Suprapubic skin (tissue), 4 donors: ENCODE data around the gene DSCAM. TPM values are rescaled to one million over a fixed set of nuclear protein-coding genes. Genes with fewer than 3 reads are reported as not detected.

ENCODE experiments used
- DNase-seq, 2 donors: peaks; one replicate each; pipeline ENCODE4 v3.0.0-alpha.2; 2019; ENCODE audit warnings: low spot score in 2 of 2
- H3K27ac ChIP-seq: fragments of 200-600 bp; sonication (generic); one replicate; pipeline ENCODE4 v1.5.1; 2019
- H3K27me3 ChIP-seq: fragments of 200-600 bp; sonication (generic); one replicate; pipeline ENCODE4 v1.5.1; 2019
- H3K36me3 ChIP-seq: fragments of 200-600 bp; sonication (generic); one replicate; pipeline ENCODE4 v1.5.1; 2019
- H3K4me1 ChIP-seq: fragments of 200-600 bp; sonication (generic); one replicate; pipeline ENCODE4 v1.5.1; 2019
- H3K4me3 ChIP-seq: fragments of 200-600 bp; sonication (generic); one replicate; pipeline ENCODE4 v1.5.1; 2019; ENCODE audit warnings: mild to moderate bottlenecking
- H3K9me3 ChIP-seq: fragments of 200-600 bp; sonication (generic); one replicate; pipeline ENCODE4 v1.5.1; 2019
- CTCF ChIP-seq, 2 donors: fragments of 200-600 bp in 1 of 2; fragments of 450-650 bp in 1 of 2; sonication (generic) in 1 of 2; IDR thresholded peaks; one replicate each; pipeline ENCODE4 v1.5.1; 2016 to 2019; ENCODE audit warnings: antibody characterized with exemption in 2 of 2, mild to moderate bottlenecking in 1 of 2, moderate library complexity in 1 of 2
- EP300 ChIP-seq: sonication (generic); formaldehyde crosslinking; IDR thresholded peaks from one replicate; pipeline ENCODE4 v1.6.1; 2017; ENCODE audit warnings: antibody characterized with exemption
- POLR2A ChIP-seq, 2 donors: fragments of 450-650 bp; IDR thresholded peaks; one replicate each; pipeline ENCODE4 v1.6.1; 2017; ENCODE audit warnings: antibody characterized with exemption in 2 of 2, mild to moderate bottlenecking in 2 of 2, moderate library complexity in 2 of 2
- POLR2AphosphoS5 ChIP-seq, 3 donors: sonication (generic); formaldehyde crosslinking; IDR thresholded peaks; one replicate each; pipeline ENCODE4 v1.6.1; 2017; ENCODE audit warnings: antibody characterized with exemption in 3 of 3
- WGBS: methylation state at CpG from one replicate; pipeline ENCODE4 v1.1.5; 2018; 5-methylcytosine and 5-hydroxymethylcytosine counted together
- total RNA-seq, 4 donors: library from RNA; depleted of rRNA; stranded (reverse); fragments of >200 nt; gene quantifications; one replicate each; pipeline ENCODE4 v1.1.0, GENCODE V29; 2016

DSCAM gene
- total RNA-seq, 4 donors from 2014 or later, result 0.08 TPM; not detected in 3

GRCh38 chr21:40729761-40730425, 117.1 kb downstream of the DSCAM start:
- Histone ChIP-seq H3K36me3 (no peaks in the 10 kb centered on the region), H3K4me3 (no peak overlapping the region), H3K9me3 (no peaks in the 10 kb centered on the region), H3K27ac (no peak overlapping the region), H3K4me1 (no peaks in the 10 kb centered on the region), H3K27me3 (no peaks in the 10 kb centered on the region)
- 70% methylated on average over 8 of the region's 8 CpGs for WGBS
- TF ChIP-seq POLR2AphosphoS5 (IDR thresholded peaks at IDR 0.05) (no peak), CTCF (IDR thresholded peaks at IDR 0.05) (no peak), POLR2A (IDR thresholded peaks at IDR 0.05) (no peak), EP300 (no peak)
- DNase-seq, result no peak

DNA sequence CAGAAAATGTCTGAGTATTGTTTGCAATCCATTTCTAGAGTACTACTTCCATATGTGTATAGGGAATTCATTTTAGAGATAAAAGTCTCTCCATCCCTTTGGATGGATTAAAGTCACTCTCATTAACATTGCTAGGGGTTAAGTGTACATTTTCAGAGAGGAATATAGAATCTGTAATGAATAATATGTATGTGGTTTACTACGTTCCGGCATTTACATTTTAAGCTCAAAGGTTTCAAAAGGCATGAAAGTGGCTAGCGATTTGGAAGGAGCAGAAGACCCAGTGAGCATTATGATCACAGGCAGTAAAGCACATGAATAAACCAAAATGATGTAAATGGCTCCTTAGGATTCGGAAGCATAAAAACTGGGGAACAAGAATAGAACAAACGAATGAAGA, 123.0 kb downstream of the DSCAM start:
- TF ChIP-seq POLR2A (IDR thresholded peaks at IDR 0.05) (no peak), EP300 (no peak), CTCF (IDR thresholded peaks at IDR 0.05) (no peak), POLR2AphosphoS5 (IDR thresholded peaks at IDR 0.05) (no peak)
- Histone ChIP-seq H3K9me3 (no peaks in the 10 kb centered on the region), H3K4me1 (no peaks in the 10 kb centered on the region), H3K27me3 (no peaks in the 10 kb centered on the region), H3K36me3 (no peaks in the 10 kb centered on the region), H3K4me3 (no peak overlapping the region), H3K27ac (no peak overlapping the region)
- 89% methylated on average over 5 of the region's 5 CpGs for WGBS
- no peak for DNase-seq

DNA sequence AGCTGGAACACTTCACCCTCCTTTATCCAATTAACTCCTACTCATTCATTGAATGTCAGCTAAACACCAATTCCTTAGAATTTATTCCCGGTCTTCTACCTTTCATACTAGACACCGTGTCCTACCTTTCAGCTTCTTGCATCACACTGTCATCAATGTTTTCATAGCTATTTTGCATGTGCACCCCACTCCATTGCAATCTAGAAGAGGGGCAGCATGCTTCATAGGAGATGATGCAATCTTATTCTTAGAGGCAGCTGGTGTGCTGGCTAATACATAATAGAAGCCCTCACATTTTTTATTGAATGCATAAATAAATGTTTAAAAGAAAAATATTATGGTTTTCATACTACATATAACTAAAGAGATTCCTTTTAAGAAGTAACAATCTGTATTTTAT, 123.6 kb downstream of the DSCAM start:
- no peaks in the 10 kb centered on the region for H3K36me3 ChIP-seq
- no peak for DNase-seq
- H3K4me3 ChIP-seq, result no peak overlapping the region
- no peaks in the 10 kb centered on the region for H3K4me1 ChIP-seq
- TF ChIP-seq POLR2A (IDR thresholded peaks at IDR 0.05) (no peak), EP300 (no peak), POLR2AphosphoS5 (IDR thresholded peaks at IDR 0.05) (no peak), CTCF (IDR thresholded peaks at IDR 0.05) (no peak)
- WGBS, result 96% methylated on average over 2 of the region's 2 CpGs
- no peaks in the 10 kb centered on the region for H3K9me3 ChIP-seq
- no peak overlapping the region for H3K27ac ChIP-seq
- H3K27me3 ChIP-seq, result no peaks in the 10 kb centered on the region

DNA sequence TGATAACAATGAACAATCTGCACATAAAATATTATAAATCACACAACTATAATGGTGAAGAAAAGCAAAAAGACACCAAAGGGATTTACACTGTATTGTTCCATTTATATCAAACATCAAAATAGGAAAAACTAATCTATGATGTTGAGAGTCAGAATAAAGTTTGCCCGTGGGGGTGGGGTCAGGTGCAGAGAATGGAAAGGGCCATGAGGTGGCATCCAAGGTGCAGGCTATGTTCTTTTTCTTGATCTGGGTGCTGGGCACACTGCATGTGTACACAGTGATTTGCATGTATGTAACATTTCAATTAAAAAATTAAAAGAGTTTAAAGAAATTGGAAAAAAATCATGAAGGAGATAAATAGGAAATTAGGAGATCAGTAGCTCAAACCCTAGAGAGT, 127.3 kb downstream of the DSCAM start:
- TF ChIP-seq POLR2A (IDR thresholded peaks at IDR 0.05) (no peak), POLR2AphosphoS5 (IDR thresholded peaks at IDR 0.05) (no peak), CTCF (IDR thresholded peaks at IDR 0.05) (no peak), EP300 (no peak)
- H3K27ac ChIP-seq, result no peak overlapping the region
- DNase-seq, result no peak
- H3K27me3 ChIP-seq, result no peaks in the 10 kb centered on the region
- no peaks in the 10 kb centered on the region for H3K36me3 ChIP-seq
- no peaks in the 10 kb centered on the region for H3K4me1 ChIP-seq
- no peaks in the 10 kb centered on the region for H3K9me3 ChIP-seq
- 81% methylated on average over 1 of the region's 1 CpG for WGBS
- H3K4me3 ChIP-seq, result no peak overlapping the region

DNA sequence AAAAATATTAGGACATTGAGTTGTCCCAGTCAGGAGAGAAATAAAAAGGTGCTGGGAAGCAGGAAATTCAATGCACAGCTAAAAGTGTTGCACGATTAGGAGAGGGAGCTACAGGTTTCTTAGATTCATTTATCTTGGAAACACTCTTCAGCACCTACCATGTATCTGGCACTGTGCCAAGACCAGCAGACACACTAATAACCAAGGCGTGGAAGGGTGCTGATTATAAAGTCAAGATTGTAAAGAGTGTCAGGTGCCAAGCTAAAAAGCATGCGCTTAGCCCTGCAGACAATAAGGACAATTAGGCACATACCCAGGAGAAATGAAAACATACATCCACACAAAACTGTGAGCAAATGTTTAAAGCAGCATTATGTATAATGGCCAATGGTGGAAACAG, 129.9 kb downstream of the DSCAM start:
- 61% methylated on average over 3 of the region's 3 CpGs for WGBS
- Histone ChIP-seq H3K4me3 (no peak overlapping the region), H3K27ac (no peak overlapping the region), H3K4me1 (no peaks in the 10 kb centered on the region), H3K9me3 (no peaks in the 10 kb centered on the region), H3K36me3 (no peaks in the 10 kb centered on the region), H3K27me3 (no peaks in the 10 kb centered on the region)
- TF ChIP-seq EP300 (no peak), POLR2AphosphoS5 (IDR thresholded peaks at IDR 0.05) (no peak), POLR2A (IDR thresholded peaks at IDR 0.05) (no peak), CTCF (IDR thresholded peaks at IDR 0.05) (no peak)
- DNase-seq, result no peak
